GM12878 (cell line): ENCODE results near the gene MAGI1. TPM values are rescaled to one million over a fixed set of nuclear protein-coding genes. Genes with fewer than 3 reads are reported as not detected.

Experiments used
- ATAC-seq: fragments of 200-7000 bp; cut with Tn5 transposase; 3 replicates; pipeline ENCODE4 v1.9.1; 2020; ENCODE audit warnings: mild to moderate bottlenecking, moderate library complexity
- BruUV-seq: library from RNA; stranded (reverse); fragments of 400-500 nt; replicated peaks from 2 replicates; lab custom pipeline; 2021; lab: Mats Ljungman, UMichigan
- CTCF ChIA-PET: fragments of 300-600 bp; sonication (Branson Sonifier 250); formaldehyde crosslinking; extraction: SDS; loops from one replicate; lab custom pipeline; 2021; ENCODE audit warnings: inconsistent platforms; lab: Yijun Ruan, JAX
- POLR2A ChIA-PET: fragments of 350-600 bp; formaldehyde crosslinking; extraction: SDS; loops from one replicate; lab custom pipeline; 2021; ENCODE audit warnings: inconsistent platforms; lab: Charles Lee
- RAD21 ChIA-PET: fragments of 300-600 bp; sonication (Branson Sonifier 250); formaldehyde crosslinking; loops from one replicate; lab custom pipeline; 2023; ENCODE audit warnings: antibody characterized with exemption; ENCODE audit not compliant: unreplicated experiment; lab: Charles Lee
- SMC1A ChIA-PET: fragments of 300-600 bp; sonication (Branson Sonifier 250); formaldehyde crosslinking; loops from one replicate; lab custom pipeline; 2023; ENCODE audit not compliant: unreplicated experiment, uncharacterized antibody; lab: Charles Lee
- DNase-seq: peaks from one replicate; pipeline ENCODE4 v3.0.0-alpha.2; 2011; ENCODE audit warnings: low read depth, low spot score
- FAIRE-seq: peaks from 3 replicates; lab custom pipeline; 2011; peaks lifted over from hg19 to GRCh38; lab: Jason Lieb, UNC
- H2AFZ ChIP-seq: 2 replicates; pipeline ENCODE4 v1.6.0; 2011; ENCODE audit warnings: low read depth, low read length, control low read depth; ENCODE audit not compliant: control insufficient read depth
- H3K27ac ChIP-seq: 2 replicates; pipeline ENCODE4 v1.5.1; 2011; ENCODE audit warnings: control low read depth; ENCODE audit not compliant: control insufficient read depth, insufficient read depth
- H3K27me3 ChIP-seq, 2 experiments: replicated peaks in 1 of 2; 2 replicates each; pipeline versions ENCODE4 v1.6.0 to v1.6.1; 2011; ENCODE audit warnings: low read length in 1 of 2; ENCODE audit not compliant: control insufficient read depth in 2 of 2, insufficient read depth in 2 of 2
- H3K36me3 ChIP-seq, 2 experiments: 2 replicates each; pipeline ENCODE4 v1.5.1; 2011; ENCODE audit warnings: low read length in 1 of 2; ENCODE audit not compliant: control insufficient read depth in 2 of 2, insufficient read depth in 2 of 2
- H3K4me1 ChIP-seq: 2 replicates; pipeline ENCODE4 v1.6.1; 2011; ENCODE audit warnings: mild to moderate bottlenecking, low read length, moderate library complexity, mixed read lengths; ENCODE audit not compliant: control insufficient read depth, insufficient read depth
- H3K4me2 ChIP-seq: 2 replicates; pipeline ENCODE4 v1.6.0; 2011; ENCODE audit warnings: control low read depth; ENCODE audit not compliant: control insufficient read depth, insufficient read depth
- H3K4me3 ChIP-seq: fragments of 200-600 bp; sonication (generic); 2 replicates; pipeline ENCODE4 v1.5.1; 2016
- H3K79me2 ChIP-seq: 2 replicates; pipeline ENCODE4 v1.6.0; 2011; ENCODE audit warnings: low read length; ENCODE audit not compliant: control insufficient read depth, insufficient read depth
- H3K9ac ChIP-seq: 2 replicates; pipeline ENCODE4 v1.8.0; 2011; ENCODE audit warnings: low read length, control low read depth, mixed read lengths; ENCODE audit not compliant: control insufficient read depth, insufficient read depth
- H3K9me3 ChIP-seq: replicated peaks from 3 replicates; pipeline ENCODE4 v1.5.1; 2011; ENCODE audit warnings: mild to moderate bottlenecking, low read length; ENCODE audit not compliant: control insufficient read depth, insufficient read depth
- H4K20me1 ChIP-seq: 2 replicates; pipeline ENCODE4 v1.6.0; 2011; ENCODE audit not compliant: control insufficient read depth, insufficient read depth
- BACH1 ChIP-seq: fragments of 450-650 bp; IDR thresholded peaks from 2 replicates; pipeline ENCODE4 v1.6.1; 2017; ENCODE audit warnings: mild to moderate bottlenecking, borderline replicate concordance
- E4F1 ChIP-seq: fragments of 450-650 bp; IDR thresholded peaks from 2 replicates; pipeline ENCODE4 v1.6.1; 2018; ENCODE audit warnings: borderline replicate concordance, mild to moderate bottlenecking; ENCODE audit not compliant: partially characterized antibody
- LARP7 ChIP-seq: fragments of 450-650 bp; IDR thresholded peaks from 2 replicates; pipeline ENCODE4 v1.6.1; 2017; ENCODE audit warnings: mild to moderate bottlenecking
- MTA2 ChIP-seq: fragments of 450-650 bp; IDR thresholded peaks from 2 replicates; pipeline ENCODE4 v1.6.1; 2016; ENCODE audit warnings: low read depth, mild to moderate bottlenecking, moderate library complexity
- NR2C2 ChIP-seq: IDR thresholded peaks from 2 replicates; pipeline ENCODE4 v1.6.1; 2011; ENCODE audit warnings: borderline replicate concordance, low read depth; ENCODE audit not compliant: control insufficient read depth, insufficient read length
- PAX5 ChIP-seq: IDR thresholded peaks from 2 replicates; pipeline ENCODE4 v1.6.1; 2011; ENCODE audit warnings: low read depth, low read length, borderline replicate concordance
- PML ChIP-seq: IDR thresholded peaks from 2 replicates; pipeline ENCODE4 v1.6.1; 2012; ENCODE audit warnings: low read length, inconsistent platforms
- RELA ChIP-seq: fragments of 450-650 bp; IDR thresholded peaks from 2 replicates; pipeline ENCODE4 v1.8.0; 2014; ENCODE audit warnings: borderline replicate concordance; ENCODE audit not compliant: partially characterized antibody
- ZNF622 ChIP-seq: fragments of 450-650 bp; IDR thresholded peaks from 2 replicates; pipeline ENCODE4 v1.6.1; 2017; ENCODE audit warnings: mild to moderate bottlenecking, inconsistent platforms
- WGBS: methylation state at CpG from one replicate; pipeline ENCODE4 v1.1.6; 2016; ENCODE audit warnings: low lambda C conversion rate; ENCODE audit not compliant: insufficient replicate concordance, insufficient coverage; ENCODE audit errors: missing lambda C conversion rate; 5-methylcytosine and 5-hydroxymethylcytosine counted together
- in situ Hi-C: fragments of 300-500 bp; cut with MboI; formaldehyde crosslinking; loops from 9 replicates; pipeline ENCODE4 v1.14.3; 2018; ENCODE audit warnings: mixed read lengths
- intact Hi-C: fragments of 100-400 bp; cut with micrococcal nuclease; formaldehyde crosslinking; loops from one replicate; pipeline ENCODE4 v1.14.2; 2022; ENCODE audit not compliant: unreplicated experiment
- polyA plus RNA-seq, 11 experiments: library from polyadenylated mRNA; depleted of rRNA in 4 of 11; unstranded in 6 of 11; stranded (reverse) in 5 of 11; fragments of >200 nt; fragmentation: Nextera tagmentation in 4 of 11; fragmentation: Illumina TruSeq in 1 of 11; extraction: Ambion mirVana in 4 of 11; extraction: Trizol in 1 of 11; gene quantifications; 1 replicate in 1 of 11; 2 replicates in 10 of 11; pipeline versions ENCODE4 v1.2.1 to v1.2.3, GENCODE V29; 2011 to 2016; ENCODE audit warnings: inconsistent platforms in 2 of 11, missing spikeins in 2 of 11, low read depth in 1 of 11
- total RNA-seq, 4 experiments: library from RNA; depleted of rRNA in 3 of 4; stranded (reverse); fragments of >200 nt in 3 of 4; fragmentation: Illumina TruSeq in 1 of 4; extraction: Trizol in 1 of 4; gene quantifications; 2 replicates each; pipeline versions ENCODE4 v1.2.1 to v1.2.3, GENCODE V29; 2013 to 2021

Gene MAGI1
- total and polyA plus RNA-seq, 10 of the 15 experiments (the other 5 are each of a cell fraction or from before 2014, with no cell fraction given), result 0.02 to 3.3 (median 0.29) TPM; not detected in 1

GRCh38 chr3:65669163-65669875 lies 369.4 kb downstream of the MAGI1 start:
- TF ChIP-seq RELA, result no peak
- Histone ChIP-seq H3K4me1 (no peaks in the 10 kb centered on the region), H3K4me2 (no peak overlapping the region), H4K20me1 (no peaks in the 10 kb centered on the region), H3K36me3 (no peaks in the 10 kb centered on the region), H3K4me3 (no peak overlapping the region), H3K9me3 (no peaks in the 10 kb centered on the region), H2AFZ (no peak overlapping the region), H3K79me2 (no peaks in the 10 kb centered on the region), H3K27ac (no peak overlapping the region), H3K27me3 (no peaks in the 10 kb centered on the region), H3K9ac (no peak overlapping the region)
- ChIA-PET POLR2A (no interaction called here), SMC1A (no interaction called here), CTCF (interaction anchor here (0.9 kb wide), 1 partner anchor 14 kb away, joined by 3 read pairs; no protein-coding TSS in a partner anchor), RAD21 (no interaction called here)
- WGBS, result 19% methylated on average over 5 of the region's 5 CpGs
- DNase-seq (no peak), ATAC-seq (no peak), FAIRE-seq (no peak)
- no TSS peak for BruUV-seq
- in situ Hi-C loops (no loop called here), intact Hi-C loops (no loop called here)

GRCh38 chr3:65667963-65668362 lies 370.8 kb downstream of the MAGI1 start:
- SMC1A ChIA-PET, result no interaction called here
- H3K79me2 ChIP-seq, result no peaks in the 10 kb centered on the region
- CTCF ChIA-PET, result no interaction called here
- no peaks in the 10 kb centered on the region for H3K36me3 ChIP-seq
- TF ChIP-seq LARP7 (no peak), PML (no peak), NR2C2 (no peak), E4F1 (no peak), PAX5 (no peak), BACH1 (no peak), ZNF622 (no peak), MTA2 (no peak)
- no peaks in the 10 kb centered on the region for H3K4me1 ChIP-seq
- ATAC-seq (no peak), DNase-seq (no peak), FAIRE-seq (no peak)
- H3K27ac ChIP-seq, result no peak overlapping the region
- in situ Hi-C loops, result no loop called here
- RAD21 ChIA-PET, result no interaction called here
- no peaks in the 10 kb centered on the region for H4K20me1 ChIP-seq
- intact Hi-C loops, result no loop called here
- no TSS peak for BruUV-seq
- H3K27me3 ChIP-seq, result no peaks in the 10 kb centered on the region
- H3K9me3 ChIP-seq, result no peaks in the 10 kb centered on the region
- WGBS, result 55% methylated on average over 4 of the region's 4 CpGs
- no peak overlapping the region for H3K4me2 ChIP-seq
- POLR2A ChIA-PET, result no interaction called here
- H3K9ac ChIP-seq, result no peak overlapping the region
- H3K4me3 ChIP-seq, result no peak overlapping the region
- no peak overlapping the region for H2AFZ ChIP-seq
